HK-2 (cell line): Measurements from ENCODE around the gene ACSBG1.
A peak's percentile ranks its signal among the peaks of the same experiment; 100 is the strongest.
"Not testable (repeated sequence)": the region's sequence is repeated elsewhere in the genome, so short reads cannot be mapped to it uniquely, and the experiment has no call there.

Source experiments
- DNase-seq: peaks from one replicate; pipeline ENCODE4 v3.0.0-alpha.2; 2018; ENCODE audit not compliant: unreplicated experiment

Gene ACSBG1

GRCh38 chr15:78167227-78167888 lies 67.0 kb downstream of the ACSBG1 start:
- no peak for DNase-seq

GRCh38 chr15:78164010-78164409 lies 70.4 kb downstream of the ACSBG1 start:
- no peak for DNase-seq

GRCh38 chr15:78162038-78162437 lies 72.3 kb downstream of the ACSBG1 start:
- no peak for DNase-seq

GRCh38 chr15:78159395-78159794 lies 75.0 kb downstream of the ACSBG1 start:
- no peak for DNase-seq

GRCh38 chr15:78157203-78157602 lies 77.2 kb downstream of the ACSBG1 start:
- no peak for DNase-seq

GRCh38 chr15:78156653-78157052 lies 77.7 kb downstream of the ACSBG1 start:
- DNase-seq: no peak

- DNase-seq: no peak
These were observed 78.9 kb downstream of the ACSBG1 start for GRCh38 chr15:78155355-78155939.

GRCh38 chr15:78154955-78155354 lies 79.4 kb downstream of the ACSBG1 start:
- DNase-seq: no peak

- not testable (repeated sequence) for DNase-seq
These were observed 83.3 kb downstream of the ACSBG1 start for GRCh38 chr15:78151075-78151474.

GRCh38 chr15:78149805-78150751 lies 84.3 kb downstream of the ACSBG1 start:
- DNase-seq: peak; percentile 23

- peak; percentile 96 for DNase-seq
These were observed 85.1 kb downstream of the ACSBG1 start, which contains the start of gene IDH3A for GRCh38 chr15:78149068-78149804. IDH3A (plus strand) TSS chr15:78149362; CDS start chr15:78149404, 42 bp downstream.

GRCh38 chr15:78148392-78149067 lies 85.8 kb downstream of the ACSBG1 start:
- no peak for DNase-seq

- no peak for DNase-seq
These were observed 86.8 kb downstream of the ACSBG1 start for GRCh38 chr15:78147566-78147965.

GRCh38 chr15:78146425-78147154 lies 87.8 kb downstream of the ACSBG1 start:
- no peak for DNase-seq

- DNase-seq: no peak
These were observed 92.0 kb downstream of the ACSBG1 start for GRCh38 chr15:78142332-78142731.

GRCh38 chr15:78140292-78140691 lies 94.1 kb downstream of the ACSBG1 start:
- no peak for DNase-seq

GRCh38 chr15:78139578-78139977 lies 94.8 kb downstream of the ACSBG1 start:
- DNase-seq: no peak

- DNase-seq: no peak
These were observed 100.6 kb downstream of the ACSBG1 start for GRCh38 chr15:78133801-78134200.

GRCh38 chr15:78131295-78132061 lies 102.9 kb downstream of the ACSBG1 start, which contains the start of gene CIB2:
CIB2 (minus strand) TSS chr15:78131445; CDS start chr15:78131215, 230 bp downstream.
- DNase-seq: peak; percentile 54
